HT-29 (cell line): ENCODE results near the gene IFI35. TPM values are rescaled to one million over a fixed set of nuclear protein-coding genes. Genes with fewer than 3 reads are reported as not detected.
"Not testable (repeated sequence)": the region's sequence is repeated elsewhere in the genome, so short reads cannot be mapped to it uniquely, and the experiment has no call there.

Experiments used
- DNase-seq: peaks from one replicate; pipeline ENCODE4 v3.0.0-alpha.2; 2015; ENCODE audit warnings: low spot score
- total RNA-seq: library from RNA; depleted of rRNA; stranded (reverse); fragments of >200 nt; shearing (Covaris generic); gene quantifications from 2 replicates; pipeline ENCODE4 v1.2.3, GENCODE V29; 2014

IFI35 gene
- total RNA-seq, 1 experiment from 2014 or later = 47.6 TPM

DNA sequence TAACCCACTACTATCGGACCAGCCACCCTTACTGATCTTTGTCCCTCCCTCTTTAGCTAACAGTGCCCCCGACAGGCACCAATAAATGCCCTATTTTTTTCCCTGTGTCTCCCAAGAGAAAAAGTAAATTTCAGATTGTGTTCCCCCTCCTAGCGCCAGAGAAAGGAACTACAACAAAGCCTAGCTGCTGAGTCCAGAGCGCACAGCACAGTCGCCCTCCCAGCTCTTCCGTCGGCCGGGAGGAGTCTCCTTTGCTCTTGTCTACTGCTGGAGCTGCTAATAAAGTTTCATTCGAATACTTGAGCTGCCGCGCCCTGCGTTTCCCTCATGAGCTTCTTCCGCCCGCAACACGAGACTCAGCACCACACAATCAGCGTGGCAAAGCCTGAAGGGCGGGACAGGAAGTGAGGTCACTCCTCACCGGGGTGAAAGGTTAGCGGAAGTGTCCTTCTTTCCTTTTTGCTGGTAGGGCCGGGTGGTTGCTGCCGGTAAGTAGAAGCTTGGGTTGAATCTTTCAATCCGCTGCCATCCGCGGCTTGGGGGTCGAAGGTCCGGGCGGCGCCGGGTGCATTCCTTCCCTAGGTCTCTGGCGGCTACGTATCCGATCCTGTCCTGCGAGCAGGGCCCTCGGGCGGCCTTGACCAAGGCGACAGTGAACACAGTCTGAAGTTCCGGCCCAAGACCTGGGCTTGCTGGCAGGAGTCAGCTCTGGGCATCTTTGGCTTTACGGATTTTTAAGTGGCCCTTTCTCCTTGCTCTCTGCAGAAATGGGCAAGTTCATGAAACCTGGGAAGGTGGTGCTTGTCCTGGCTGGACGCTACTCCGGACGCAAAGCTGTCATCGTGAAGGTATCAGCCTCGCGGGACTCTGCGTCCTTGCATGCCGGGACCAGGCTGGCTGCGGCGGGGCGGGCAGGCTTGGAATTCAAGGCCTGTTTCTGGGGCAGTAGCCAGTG is 8.3 kb upstream of the IFI35 start, which contains the start of gene RPL27:
RPL27 (plus strand) TSS at position 436 of the 955 bp plus-strand sequence; CDS start at position 768, 332 bp downstream.
- peak; percentile 98 for DNase-seq

- no peak for DNase-seq
Observed at GRCh38 chr17:42999003-42999525, 7.5 kb upstream of the IFI35 start.

GRCh38 chr17:43000894-43001293 is 5.7 kb upstream of the IFI35 start:
- DNase-seq = not testable (repeated sequence)

DNA sequence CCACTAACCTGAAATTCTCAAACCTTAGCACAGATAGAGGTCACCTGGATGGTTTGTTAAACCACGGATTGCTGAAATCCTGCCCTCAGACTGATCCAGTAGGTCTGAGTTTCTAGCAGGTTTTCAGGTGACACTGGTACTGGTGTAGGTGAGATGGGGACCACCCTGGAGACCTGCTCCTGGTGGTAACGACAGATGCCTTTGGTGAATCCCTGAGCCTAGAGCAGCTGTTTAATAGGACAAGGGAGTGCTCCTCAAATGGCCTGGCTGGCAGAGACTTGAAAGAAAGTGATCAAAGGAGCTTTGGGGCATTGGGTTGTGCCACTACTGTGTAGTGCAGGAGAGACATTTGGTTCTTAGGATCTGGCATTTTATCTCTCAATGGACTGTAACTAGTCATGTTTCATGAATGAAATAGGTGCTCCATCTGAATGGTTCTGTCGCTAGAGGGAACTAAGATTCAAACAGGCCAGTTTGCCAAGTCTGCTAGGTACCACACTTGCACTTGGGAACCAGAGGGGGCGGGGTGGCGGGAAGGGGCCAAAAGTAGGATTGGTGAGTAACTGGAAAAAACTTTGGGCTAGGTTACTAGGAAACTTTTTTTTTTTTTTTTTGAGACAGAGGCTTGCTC is 2.9 kb upstream of the IFI35 start:
- DNase-seq = peak; percentile 60

- peak; percentile 96 for DNase-seq
Observed at GRCh38 chr17:43010667-43011308, 4.2 kb downstream of the IFI35 start.

DNA sequence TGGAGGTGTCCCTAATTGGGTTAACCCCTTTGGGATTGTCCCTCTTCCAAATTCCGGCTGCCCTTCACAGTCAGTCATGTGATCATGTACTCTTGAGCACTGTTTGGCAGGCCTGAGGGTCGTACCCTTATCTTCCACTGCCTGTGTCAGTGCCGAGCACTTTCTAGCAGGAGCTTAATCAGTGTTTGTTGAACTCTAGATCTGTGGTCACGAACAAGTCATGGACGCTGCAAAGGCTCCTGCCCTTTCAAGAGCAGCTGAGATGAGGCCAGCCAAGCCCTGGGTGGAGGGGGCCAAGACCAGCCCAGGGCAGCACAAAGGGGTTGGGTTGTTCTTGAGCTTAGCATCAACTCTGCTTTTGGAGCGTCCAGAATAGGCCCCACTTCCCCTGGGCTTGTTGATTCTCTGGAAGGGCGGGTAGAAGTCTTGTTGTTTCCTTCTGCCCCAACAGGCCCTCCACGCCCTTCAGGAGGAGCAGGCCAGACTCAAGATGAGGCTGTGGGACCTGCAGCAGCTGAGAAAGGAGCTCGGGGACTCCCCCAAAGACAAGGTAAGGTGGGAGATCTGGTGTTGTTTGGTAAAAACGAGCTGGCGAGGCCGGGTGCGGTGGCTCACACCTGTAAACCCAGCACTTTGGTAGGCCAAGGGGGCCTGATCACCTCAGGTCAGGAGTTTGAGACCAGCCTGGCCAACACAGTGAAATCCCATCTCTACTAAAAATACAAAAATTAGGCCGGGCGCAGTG is 5.3 kb downstream of the IFI35 start:
- peak; percentile 43 for DNase-seq

DNA sequence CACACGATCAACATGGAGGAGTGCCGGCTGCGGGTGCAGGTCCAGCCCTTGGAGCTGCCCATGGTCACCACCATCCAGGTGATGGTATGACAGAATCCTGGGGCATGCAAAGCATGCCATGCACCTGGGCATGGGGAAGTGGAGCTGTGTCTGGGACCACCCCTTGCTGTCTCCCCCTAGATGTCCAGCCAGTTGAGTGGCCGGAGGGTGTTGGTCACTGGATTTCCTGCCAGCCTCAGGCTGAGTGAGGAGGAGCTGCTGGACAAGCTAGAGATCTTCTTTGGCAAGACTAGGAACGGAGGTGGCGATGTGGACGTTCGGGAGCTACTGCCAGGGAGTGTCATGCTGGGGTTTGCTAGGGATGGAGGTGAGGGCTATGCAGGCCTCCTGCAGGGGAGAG is 6.7 kb downstream of the IFI35 start:
- no peak for DNase-seq

- DNase-seq = no peak
Observed at GRCh38 chr17:43014020-43014648, 7.5 kb downstream of the IFI35 start.

- peak; percentile 62 for DNase-seq
Observed at GRCh38 chr17:43014649-43015542, 8.3 kb downstream of the IFI35 start.

DNA sequence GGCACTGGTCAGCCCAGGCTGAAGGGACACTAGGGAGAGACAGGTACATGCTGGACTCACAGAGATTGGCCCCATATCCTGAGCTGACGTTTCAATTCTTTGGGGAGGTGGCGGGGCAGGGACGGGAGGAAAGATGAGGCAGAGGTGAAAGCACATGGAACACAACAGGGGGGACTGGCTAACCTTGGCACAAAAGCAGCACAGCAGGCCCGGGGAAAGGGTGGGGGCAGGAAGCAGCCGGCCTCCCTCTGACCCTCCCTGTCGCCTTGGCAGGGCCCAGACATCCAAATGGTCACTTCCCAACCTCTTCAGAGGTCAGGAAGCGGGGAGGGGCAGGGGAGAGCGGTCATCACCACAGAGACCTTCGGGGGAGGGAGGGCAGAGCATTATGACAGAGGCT is 9.0 kb downstream of the IFI35 start:
- no peak for DNase-seq

- no peak for DNase-seq
Observed at GRCh38 chr17:43016216-43016615, 9.6 kb downstream of the IFI35 start.

DNA sequence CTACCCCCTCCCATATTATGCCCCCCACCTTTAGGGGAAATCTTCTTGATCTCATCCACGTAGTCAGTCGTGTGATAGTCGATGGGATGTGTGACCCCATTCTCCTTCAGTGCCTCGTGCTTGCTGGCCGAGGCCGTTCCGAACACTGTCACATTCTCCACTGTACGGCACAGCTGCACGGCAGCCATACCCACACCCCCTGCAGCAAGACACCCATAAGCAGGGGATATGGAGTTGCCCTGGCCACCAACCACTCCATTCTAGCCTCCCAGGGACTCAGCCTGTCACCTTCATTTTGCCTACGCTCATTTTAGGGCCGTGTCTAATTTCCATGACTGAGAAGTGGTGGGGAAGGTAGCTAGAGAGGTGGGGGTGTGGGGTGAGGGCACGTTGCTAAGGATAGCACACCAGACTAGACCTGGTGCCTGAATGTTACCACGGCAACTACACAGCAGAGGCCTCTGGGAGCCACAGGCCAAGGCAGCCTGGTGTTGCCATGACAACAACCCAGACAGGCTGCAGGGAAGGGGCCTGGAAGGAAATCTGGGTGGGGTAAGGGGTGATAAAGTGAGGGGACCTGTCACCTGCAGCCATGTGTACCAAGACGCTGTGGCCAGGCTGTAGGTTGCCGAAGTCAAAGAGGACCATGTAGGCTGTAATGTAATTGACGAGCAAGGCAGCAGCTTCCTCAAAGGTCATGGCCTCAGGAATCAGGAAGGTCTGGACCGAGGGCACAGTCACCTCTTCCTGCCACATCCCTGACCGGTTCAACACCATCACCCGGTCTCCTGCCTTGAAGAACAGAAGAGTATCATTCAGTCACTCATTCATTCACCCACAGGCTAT is 11.6 kb downstream of the IFI35 start:
- peak; percentile 30 for DNase-seq

- no peak for DNase-seq
Observed at GRCh38 chr17:43018932-43019331, 12.3 kb downstream of the IFI35 start.

DNA sequence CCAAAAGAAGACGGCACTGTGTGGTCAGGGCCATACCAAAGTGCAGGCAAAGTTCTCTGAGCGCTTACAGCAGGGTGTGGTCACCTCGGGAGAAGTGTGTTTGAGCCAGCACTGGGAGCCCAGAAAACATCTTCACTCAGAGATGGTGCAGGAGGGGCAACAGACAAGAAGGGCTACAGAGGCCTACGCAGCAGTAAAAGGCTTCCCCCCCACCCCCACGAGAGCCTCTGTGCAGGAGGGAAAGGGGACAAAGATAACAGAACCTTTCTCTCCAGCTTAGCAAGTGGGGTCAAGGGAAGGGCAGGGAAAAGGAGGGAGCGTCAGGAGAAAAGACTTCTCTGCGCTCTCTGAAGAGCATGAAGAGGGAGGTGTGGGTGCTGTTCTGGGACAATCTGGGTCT is 12.8 kb downstream of the IFI35 start:
- no peak for DNase-seq

DNA sequence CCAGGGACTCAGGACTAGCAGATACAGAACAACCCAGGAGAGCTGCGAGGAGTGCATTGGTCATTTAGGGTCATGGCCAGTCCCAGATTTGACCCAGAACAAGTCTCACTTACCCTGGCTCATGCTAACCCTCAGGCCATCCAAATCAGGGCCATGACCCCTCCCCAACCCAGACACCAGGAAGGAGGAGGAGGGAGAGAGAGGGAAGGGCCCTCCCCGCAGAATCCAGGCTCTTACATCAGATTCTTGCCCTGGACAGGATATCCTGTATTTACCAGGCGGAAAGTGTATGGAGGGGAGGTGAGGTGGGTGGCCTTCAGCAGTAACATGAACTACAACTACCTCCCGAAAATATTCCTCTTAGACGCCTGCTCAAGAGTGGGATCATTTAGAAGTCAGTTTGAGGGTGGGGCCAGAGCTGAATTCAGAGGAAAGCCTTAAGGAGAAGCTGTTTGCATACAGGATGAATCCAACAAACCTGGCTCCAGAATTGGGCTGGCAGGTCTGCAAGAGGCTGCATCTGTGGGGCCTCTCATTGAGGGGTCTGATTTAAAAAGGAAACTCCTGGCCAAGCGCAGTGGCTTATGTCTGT is 13.5 kb downstream of the IFI35 start:
- no peak for DNase-seq

GRCh38 chr17:43020789-43021740 is 14.5 kb downstream of the IFI35 start:
- peak; percentile 45 for DNase-seq
